GM18907 (cell line): ENCODE results near the gene TJP1.
"Not testable (repeated sequence)": the region's sequence is repeated elsewhere in the genome, so short reads cannot be mapped to it uniquely, and the experiment has no call there.

ENCODE experiments used
- ATAC-seq: cut with Tn5 transposase; IDR thresholded peaks from one replicate; pipeline ENCODE4 v1.9.1; 2021; ENCODE audit warnings: mild to moderate bottlenecking, moderate library complexity; ENCODE audit not compliant: unreplicated experiment

The TJP1 gene

GRCh38 chr15:29756358-29757267, 65.7 kb downstream of the TJP1 start:
- no peak for ATAC-seq

- not testable (repeated sequence) for ATAC-seq
Measured at GRCh38 chr15:29754009-29754408, 68.3 kb downstream of the TJP1 start.

- no peak for ATAC-seq
Measured at GRCh38 chr15:29753506-29753905, 68.8 kb downstream of the TJP1 start.

GRCh38 chr15:29750754-29751153, 71.5 kb downstream of the TJP1 start:
- ATAC-seq, result no peak

GRCh38 chr15:29749365-29750086, 72.7 kb downstream of the TJP1 start:
- ATAC-seq, result no peak

GRCh38 chr15:29747837-29748417, 74.3 kb downstream of the TJP1 start:
- ATAC-seq, result no peak

GRCh38 chr15:29743475-29743874, 78.8 kb downstream of the TJP1 start:
- no peak for ATAC-seq

- no peak for ATAC-seq
Measured at GRCh38 chr15:29740692-29741311, 81.5 kb downstream of the TJP1 start.

- no peak for ATAC-seq
Measured at GRCh38 chr15:29736744-29737020, 85.6 kb downstream of the TJP1 start.

GRCh38 chr15:29736012-29736743, 86.1 kb downstream of the TJP1 start:
- ATAC-seq, result peak; percentile 88

- no peak for ATAC-seq
Measured at GRCh38 chr15:29734917-29735572, 87.2 kb downstream of the TJP1 start.

- ATAC-seq, result no peak
Measured at GRCh38 chr15:29731865-29732264, 90.4 kb downstream of the TJP1 start.

- not testable (repeated sequence) for ATAC-seq
Measured at GRCh38 chr15:29730471-29730870, 91.8 kb downstream of the TJP1 start.

GRCh38 chr15:29728418-29728817, 93.8 kb downstream of the TJP1 start:
- ATAC-seq, result no peak

GRCh38 chr15:29727871-29728270, 94.4 kb downstream of the TJP1 start:
- ATAC-seq, result no peak

GRCh38 chr15:29726553-29726952, 95.7 kb downstream of the TJP1 start:
- ATAC-seq, result no peak

- ATAC-seq, result no peak
Measured at GRCh38 chr15:29724026-29724425, 98.2 kb downstream of the TJP1 start.

GRCh38 chr15:29713784-29714183, 108.5 kb downstream of the TJP1 start:
- no peak for ATAC-seq

- no peak for ATAC-seq
Measured at GRCh38 chr15:29712149-29712885, 110.0 kb downstream of the TJP1 start.

GRCh38 chr15:29711531-29711930, 110.7 kb downstream of the TJP1 start:
- ATAC-seq, result no peak
